GM12864 (cell line): Measurements from ENCODE around the gene DCAF4L1.

Experiments used
- DNase-seq: peaks from one replicate; pipeline ENCODE4 v3.0.0-alpha.2; 2011; ENCODE audit warnings: low read depth
- H3K4me3 ChIP-seq: 2 replicates; pipeline ENCODE4 v1.5.1; 2011; ENCODE audit warnings: mild to moderate bottlenecking, low read depth, low read length, control low read depth
- TF ChIP-seq, protein P1 (sequence below): IDR thresholded peaks from 2 replicates; pipeline ENCODE4 v1.5.1; 2011; ENCODE audit warnings: low read depth, mild to moderate bottlenecking, moderate library complexity, low read length, control low read depth, inconsistent platforms; ENCODE audit errors: missing control alignments

DCAF4L1 gene, protein sequence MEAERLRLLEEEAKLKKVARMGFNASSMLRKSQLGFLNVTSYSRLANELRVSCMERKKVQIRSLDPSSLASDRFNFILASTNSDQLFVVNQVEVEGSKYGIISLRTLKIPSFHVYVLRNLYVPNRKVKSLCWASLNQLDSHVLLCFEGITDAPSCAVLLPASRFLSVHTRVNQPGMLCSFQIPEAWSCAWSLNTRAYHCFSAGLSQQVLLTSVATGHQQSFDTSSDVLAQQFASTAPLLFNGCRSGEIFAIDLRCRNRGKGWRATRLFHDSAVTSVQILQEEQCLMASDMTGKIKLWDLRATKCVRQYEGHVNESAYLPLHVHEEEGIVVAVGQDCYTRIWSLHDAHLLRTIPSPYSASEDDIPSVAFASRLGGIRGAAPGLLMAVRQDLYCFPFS

GRCh38 chr4:41981456-41981855, at the start of gene DCAF4L1:
DCAF4L1 (plus strand) TSS chr4:41981756; CDS start chr4:41981793, 37 bp downstream.
- TF ChIP-seq, protein P1, sequence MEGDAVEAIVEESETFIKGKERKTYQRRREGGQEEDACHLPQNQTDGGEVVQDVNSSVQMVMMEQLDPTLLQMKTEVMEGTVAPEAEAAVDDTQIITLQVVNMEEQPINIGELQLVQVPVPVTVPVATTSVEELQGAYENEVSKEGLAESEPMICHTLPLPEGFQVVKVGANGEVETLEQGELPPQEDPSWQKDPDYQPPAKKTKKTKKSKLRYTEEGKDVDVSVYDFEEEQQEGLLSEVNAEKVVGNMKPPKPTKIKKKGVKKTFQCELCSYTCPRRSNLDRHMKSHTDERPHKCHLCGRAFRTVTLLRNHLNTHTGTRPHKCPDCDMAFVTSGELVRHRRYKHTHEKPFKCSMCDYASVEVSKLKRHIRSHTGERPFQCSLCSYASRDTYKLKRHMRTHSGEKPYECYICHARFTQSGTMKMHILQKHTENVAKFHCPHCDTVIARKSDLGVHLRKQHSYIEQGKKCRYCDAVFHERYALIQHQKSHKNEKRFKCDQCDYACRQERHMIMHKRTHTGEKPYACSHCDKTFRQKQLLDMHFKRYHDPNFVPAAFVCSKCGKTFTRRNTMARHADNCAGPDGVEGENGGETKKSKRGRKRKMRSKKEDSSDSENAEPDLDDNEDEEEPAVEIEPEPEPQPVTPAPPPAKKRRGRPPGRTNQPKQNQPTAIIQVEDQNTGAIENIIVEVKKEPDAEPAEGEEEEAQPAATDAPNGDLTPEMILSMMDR: no peak
- DNase-seq: no peak
- H3K4me3 ChIP-seq: no peak within 1 kb of the TSS

GRCh38 chr4:41932988-41933387, 48.6 kb upstream of the DCAF4L1 start:
- H3K4me3 ChIP-seq: no peak overlapping the region
- TF ChIP-seq, protein P1: no peak
- DNase-seq: no peak

DNA sequence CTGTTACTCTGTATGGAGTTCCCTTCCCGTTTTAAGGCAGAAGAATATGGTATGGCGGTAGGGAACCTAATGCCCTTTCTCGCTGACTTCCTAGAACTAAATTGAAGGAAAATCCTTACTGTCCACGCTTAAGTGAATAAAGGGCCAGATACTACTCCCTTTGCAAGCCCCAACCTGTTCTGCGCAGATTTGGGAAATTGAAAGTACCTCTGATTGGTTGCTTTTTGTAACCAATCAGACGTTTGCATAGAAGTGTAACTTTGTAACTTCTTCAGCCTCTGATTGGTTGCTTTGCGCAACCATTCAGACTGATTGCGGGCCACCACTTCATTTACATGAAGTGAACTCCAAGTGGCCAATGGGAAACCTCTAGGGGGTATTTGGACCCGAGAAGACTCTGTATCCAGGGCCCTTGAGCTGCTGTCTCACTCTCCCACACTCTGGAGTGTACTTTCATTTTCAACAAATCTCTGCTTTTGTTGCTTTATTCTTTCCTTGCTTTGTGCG, 47.5 kb upstream of the DCAF4L1 start:
- TF ChIP-seq, protein P1: no peak
- no peak overlapping the region for H3K4me3 ChIP-seq
- no peak for DNase-seq

GRCh38 chr4:41934514-41934900, 47.0 kb upstream of the DCAF4L1 start:
- H3K4me3 ChIP-seq: peak overlapping the region; percentile 79; the same call in 1 of the 2 replicates
- no peak for DNase-seq
- TF ChIP-seq, protein P1: no peak

GRCh38 chr4:41934901-41935651, 46.5 kb upstream of the DCAF4L1 start, which contains the start of gene TMEM33:
TMEM33 (plus strand) TSS chr4:41935429; CDS start chr4:41935485, 56 bp downstream.
- peak within 1 kb of the TSS; percentile 79 for H3K4me3 ChIP-seq
- TF ChIP-seq, protein P1: no peak
- DNase-seq: peak; percentile 80

DNA sequence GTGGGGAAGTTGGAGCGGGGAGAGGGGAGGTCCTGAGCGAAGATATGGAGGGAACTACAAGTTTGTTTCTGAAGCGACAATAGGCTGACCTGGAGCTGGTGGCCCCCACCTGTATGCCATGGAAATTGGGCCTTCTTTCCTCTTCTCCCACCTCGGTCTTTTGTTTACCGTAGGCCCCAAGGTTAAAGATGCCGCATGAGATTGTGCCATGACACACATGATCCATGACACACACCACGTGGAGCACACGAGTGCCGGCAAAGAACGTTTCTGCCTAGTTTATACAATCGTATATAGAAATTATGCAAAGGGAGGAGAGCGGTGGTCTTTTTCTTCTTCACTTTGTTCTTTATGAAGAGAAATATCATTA, 45.9 kb upstream of the DCAF4L1 start:
- no peak for DNase-seq
- TF ChIP-seq, protein P1: no peak
- peak overlapping the region; percentile 79 for H3K4me3 ChIP-seq
